H1 (cell line): Measurements from ENCODE around the gene NPM1. TPM values are rescaled to one million over a fixed set of nuclear protein-coding genes. Genes with fewer than 3 reads are reported as not detected.

Experiments
- CTCF ChIA-PET: fragments of 300-600 bp; sonication (Branson Sonifier 250); formaldehyde crosslinking; loops from one replicate; lab custom pipeline; 2021; ENCODE audit not compliant: partially characterized antibody; lab: Charles Lee
- POLR2A ChIA-PET: fragments of 300-600 bp; sonication (Branson Sonifier 250); formaldehyde crosslinking; loops from one replicate; lab custom pipeline; 2021; ENCODE audit warnings: inconsistent platforms; ENCODE audit not compliant: partially characterized antibody; lab: Charles Lee
- DNase-seq, 2 experiments: peaks; one replicate each; pipeline versions ENCODE4 v3.0.0 to v3.0.0-alpha.2; 2010 to 2022; ENCODE audit warnings: low spot score in 2 of 2, low read depth in 1 of 2, mixed read lengths in 1 of 2
- FAIRE-seq: peaks from 2 replicates; lab custom pipeline; 2011; peaks lifted over from hg19 to GRCh38; lab: Jason Lieb, UNC
- H2AFZ ChIP-seq: 2 replicates; pipeline ENCODE4 v1.8.1; 2012; ENCODE audit warnings: low read length, inconsistent platforms
- H2AK5ac ChIP-seq: 2 replicates; pipeline ENCODE4 v1.6.1; 2013; ENCODE audit warnings: low read depth, low read length
- H2BK120ac ChIP-seq: replicated peaks from 2 replicates; pipeline ENCODE3; 2013; ENCODE audit warnings: low read depth, low read length, inconsistent platforms
- H2BK12ac ChIP-seq: 2 replicates; pipeline ENCODE4 v1.6.1; 2013; ENCODE audit warnings: low read depth, low read length
- H2BK15ac ChIP-seq: 2 replicates; pipeline ENCODE4 v1.6.1; 2013; ENCODE audit warnings: low read length
- H2BK20ac ChIP-seq: 2 replicates; pipeline ENCODE4 v1.6.1; 2013; ENCODE audit warnings: low read length
- H2BK5ac ChIP-seq: 2 replicates; pipeline ENCODE4 v1.6.1; 2013; ENCODE audit warnings: low read depth, low read length
- H3K14ac ChIP-seq: 2 replicates; pipeline ENCODE4 v1.6.1; 2013; ENCODE audit warnings: inconsistent platforms; ENCODE audit not compliant: insufficient read length
- H3K18ac ChIP-seq: 2 replicates; pipeline ENCODE4 v1.6.1; 2013; ENCODE audit warnings: low read length; ENCODE audit errors: extremely low read depth
- H3K23ac ChIP-seq: 2 replicates; pipeline ENCODE4 v1.6.1; 2013; ENCODE audit warnings: inconsistent platforms; ENCODE audit not compliant: insufficient read length
- H3K23me2 ChIP-seq: 2 replicates; pipeline ENCODE4 v1.6.1; 2013; ENCODE audit warnings: low read depth, low read length
- H3K27ac ChIP-seq: 2 replicates; pipeline ENCODE4 v1.6.1; 2011; ENCODE audit warnings: low read depth, low read length, inconsistent platforms
- H3K27me3 ChIP-seq, 4 experiments: replicated peaks in 1 of 4; 1 replicate in 1 of 4; 2 replicates in 3 of 4; pipeline versions ENCODE4 v1.6.1 to v1.8.1; 2011 to 2013; ENCODE audit warnings: low read length in 3 of 4, mild to moderate bottlenecking in 3 of 4, inconsistent platforms in 2 of 4, mixed read lengths in 2 of 4, moderate library complexity in 1 of 4; ENCODE audit not compliant: control insufficient read depth in 3 of 4, insufficient read depth in 3 of 4; ENCODE audit errors: extremely low read depth in 1 of 4
- H3K36me3 ChIP-seq, 4 experiments: 2 replicates each; pipeline versions ENCODE4 v1.6.1 to v1.8.1; 2011 to 2013; ENCODE audit warnings: mild to moderate bottlenecking in 4 of 4, low read length in 3 of 4, moderate library complexity in 2 of 4, control low read depth in 1 of 4, inconsistent platforms in 1 of 4; ENCODE audit not compliant: insufficient read depth in 4 of 4, control insufficient read depth in 2 of 4
- H3K4ac ChIP-seq: replicated peaks from 2 replicates; pipeline ENCODE3; 2013; ENCODE audit warnings: low read length, low read depth, mixed read lengths, inconsistent platforms; ENCODE audit not compliant: insufficient read length
- H3K4me1 ChIP-seq, 4 experiments: replicated peaks in 1 of 4; 1 replicate in 1 of 4; 2 replicates in 3 of 4; pipeline versions ENCODE4 v1.6.1 to v1.8.1; 2011 to 2013; ENCODE audit warnings: low read length in 3 of 4, inconsistent platforms in 2 of 4, mixed read lengths in 1 of 4; ENCODE audit not compliant: insufficient read depth in 4 of 4, control insufficient read depth in 3 of 4
- H3K4me2 ChIP-seq, 2 experiments: 2 replicates each; pipeline versions ENCODE4 v1.6.1 to v1.8.1; 2011 to 2013; ENCODE audit warnings: low read depth in 2 of 2, low read length in 2 of 2, control low read depth in 1 of 2, inconsistent platforms in 1 of 2, mild to moderate bottlenecking in 1 of 2; ENCODE audit not compliant: insufficient read depth in 1 of 2
- H3K4me3 ChIP-seq, 4 experiments: fragments of 200-600, 300-600 bp in 1 of 4; sonication (generic), shearing (Covaris generic), sonication (Bioruptor Twin) in 1 of 4; 2 replicates each; pipeline versions ENCODE4 v1.5.1 to v1.8.1; 2011 to 2016; ENCODE audit warnings: low read length in 4 of 4, low read depth in 3 of 4, control low read depth in 2 of 4, inconsistent platforms in 2 of 4, mild to moderate bottlenecking in 2 of 4, mixed read lengths in 1 of 4, moderate library complexity in 1 of 4; ENCODE audit not compliant: insufficient read depth in 2 of 4; ENCODE audit errors: extremely low read depth in 1 of 4
- H3K56ac ChIP-seq: replicated peaks from 2 replicates; pipeline ENCODE3; 2013; ENCODE audit warnings: low read depth, mild to moderate bottlenecking, mixed read lengths, low read length, inconsistent platforms; ENCODE audit not compliant: insufficient read length
- H3K79me1 ChIP-seq: 2 replicates; pipeline ENCODE4 v1.6.1; 2013; ENCODE audit warnings: low read depth, low read length, control low read depth
- H3K79me2 ChIP-seq, 2 experiments: 2 replicates each; pipeline versions ENCODE4 v1.6.1 to v1.8.1; 2012 to 2013; ENCODE audit warnings: low read length in 2 of 2, mild to moderate bottlenecking in 2 of 2, inconsistent platforms in 1 of 2; ENCODE audit not compliant: insufficient read depth in 2 of 2, control insufficient read depth in 1 of 2
- H3K9ac ChIP-seq, 4 experiments: replicated peaks in 1 of 4; 1 replicate in 1 of 4; 2 replicates in 3 of 4; pipeline versions ENCODE4 v1.6.1 to v1.8.1; 2011 to 2013; ENCODE audit warnings: low read depth in 3 of 4, low read length in 3 of 4, control low read depth in 2 of 4, mild to moderate bottlenecking in 2 of 4, moderate library complexity in 2 of 4, inconsistent platforms in 1 of 4; ENCODE audit errors: extremely low read depth in 1 of 4
- H3K9me3 ChIP-seq, 2 experiments: 2 replicates each; pipeline versions ENCODE4 v1.6.1 to v1.8.1; 2012 to 2013; ENCODE audit warnings: mild to moderate bottlenecking in 2 of 2, moderate library complexity in 2 of 2, control low read depth in 1 of 2, inconsistent platforms in 1 of 2, low read depth in 1 of 2, low read length in 1 of 2, mixed read lengths in 1 of 2; ENCODE audit not compliant: insufficient read depth in 2 of 2
- H4K20me1 ChIP-seq, 2 experiments: replicated peaks in 1 of 2; 2 replicates each; pipeline versions ENCODE3 to v1.8.1; 2011 to 2013; ENCODE audit warnings: inconsistent platforms in 2 of 2, low read length in 2 of 2, mild to moderate bottlenecking in 1 of 2; ENCODE audit not compliant: insufficient read depth in 2 of 2, control insufficient read depth in 1 of 2
- H4K5ac ChIP-seq: 2 replicates; pipeline ENCODE4 v1.6.1; 2013; ENCODE audit warnings: low read length, low read depth, mixed read lengths, inconsistent platforms; ENCODE audit not compliant: insufficient read length
- H4K8ac ChIP-seq: 2 replicates; pipeline ENCODE4 v1.8.0; 2013; ENCODE audit warnings: mild to moderate bottlenecking, moderate library complexity, low read length, inconsistent platforms; ENCODE audit not compliant: insufficient read depth; ENCODE audit errors: extremely low read depth
- H4K91ac ChIP-seq: replicated peaks from 2 replicates; pipeline ENCODE3; 2013; ENCODE audit warnings: low read length, mixed read lengths, inconsistent platforms; ENCODE audit not compliant: insufficient read length
- BACH1 ChIP-seq: IDR thresholded peaks from 2 replicates; pipeline ENCODE4 v1.6.1; 2012; ENCODE audit warnings: low read length, improper control_type of control experiment
- CHD1 ChIP-seq: IDR thresholded peaks from 2 replicates; pipeline ENCODE4 v1.6.1; 2012; ENCODE audit warnings: low read depth, low read length, improper control_type of control experiment
- HDAC2 ChIP-seq, 2 experiments: fragments of 300-600 bp in 1 of 2; sonication (generic) in 1 of 2; IDR thresholded peaks; 2 replicates each; pipeline ENCODE4 v1.6.1; 2011 to 2012; ENCODE audit warnings: low read depth in 2 of 2, low read length in 2 of 2, mild to moderate bottlenecking in 2 of 2, moderate library complexity in 2 of 2, borderline replicate concordance in 1 of 2, inconsistent platforms in 1 of 2
- KDM5A ChIP-seq: fragments of 200-600 bp; IDR thresholded peaks from 2 replicates; pipeline ENCODE4 v1.7.1; 2012; ENCODE audit warnings: mild to moderate bottlenecking, low read length, inconsistent platforms, mixed read lengths
- PHF8 ChIP-seq: fragments of 200-600 bp; sonication (generic); conservative IDR thresholded peaks from 2 replicates; pipeline ENCODE4 v1.7.1; 2012; ENCODE audit warnings: low read depth, mild to moderate bottlenecking, inconsistent platforms, low read length, moderate library complexity
- POU5F1 ChIP-seq: IDR thresholded peaks from 2 replicates; pipeline ENCODE4 v1.6.1; 2011; ENCODE audit warnings: low read depth, mild to moderate bottlenecking, low read length, moderate library complexity
- SP1 ChIP-seq: IDR thresholded peaks from 2 replicates; pipeline ENCODE4 v1.6.1; 2011; ENCODE audit warnings: low read depth, low read length
- TBP ChIP-seq: IDR thresholded peaks from 2 replicates; pipeline ENCODE4 v1.6.1; 2011; ENCODE audit warnings: low read depth, low read length, improper control_type of control experiment
- YY1 ChIP-seq: IDR thresholded peaks from 2 replicates; pipeline ENCODE4 v1.6.1; 2011; ENCODE audit warnings: low read depth, mild to moderate bottlenecking, low read length
- WGBS, 2 experiments: shearing (Covaris generic) in 1 of 2; methylation state at CpG; one replicate each; pipeline versions ENCODE4 v1.1.6 to v1.1.7; 2013 to 2015; ENCODE audit warnings: low lambda C conversion rate in 2 of 2, mixed read lengths in 2 of 2, inconsistent platforms in 1 of 2, low coverage in 1 of 2, missing lambda C conversion rate in 1 of 2; ENCODE audit not compliant: insufficient replicate concordance in 2 of 2, insufficient coverage in 1 of 2, insufficient read length in 1 of 2; ENCODE audit errors: extremely low coverage in 1 of 2, missing lambda C conversion rate in 1 of 2; 5-methylcytosine and 5-hydroxymethylcytosine counted together
- polyA plus RNA-seq, 7 experiments: library from polyadenylated mRNA; depleted of rRNA in 3 of 7; stranded (reverse) in 5 of 7; unstranded in 2 of 7; fragments of >200 nt in 5 of 7; fragments of 200-250 nt in 2 of 7; gene quantifications; 1 replicate in 5 of 7; 2 replicates in 1 of 7; 4 replicates in 1 of 7; pipeline versions ENCODE4 v1.2.1 to v1.2.3, GENCODE V29; 2011 to 2013; ENCODE audit warnings: missing spikeins in 2 of 7, mixed read lengths in 2 of 7
- total RNA-seq: library from RNA; stranded (reverse); fragmentation: NEBNext Ultra II Directional; extraction: Animal tissue kit (Norgen Biotek cat#: 25700); gene quantifications from 2 replicates; pipeline ENCODE4 v1.2.1, GENCODE V29; 2021
- TF ChIP-seq, protein P1 (sequence below): IDR thresholded peaks from 2 replicates; pipeline ENCODE4 v1.6.1; 2012; ENCODE audit warnings: inconsistent platforms

The NPM1 gene
- total and polyA plus RNA-seq, 2 of the 8 experiments (the other 6 are each of a cell fraction or from before 2014, with no cell fraction given): 2,182 to 4,042 TPM

DNA sequence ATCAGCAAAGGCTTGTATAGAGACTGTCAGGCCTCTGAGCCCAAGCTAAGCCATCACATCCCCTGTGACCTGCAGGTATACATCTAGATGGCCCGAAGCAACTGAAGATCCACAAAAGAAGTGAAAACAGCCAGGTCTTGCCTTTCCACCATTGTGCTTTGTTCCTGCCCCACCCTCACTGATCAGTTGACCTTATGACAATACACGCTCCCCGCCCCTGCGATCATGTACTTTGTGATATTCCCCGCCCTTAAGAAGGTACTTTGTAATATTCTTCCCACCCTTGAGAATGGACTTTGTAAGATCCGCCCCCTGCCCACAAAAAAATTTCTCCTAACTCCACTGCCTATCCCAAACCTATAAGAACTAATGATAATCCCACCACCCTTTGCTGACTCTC is 18.6 kb upstream of the NPM1 start:
- Histone ChIP-seq H2BK120ac (no peak overlapping the region), H2AK5ac (no peak overlapping the region), H3K36me3 (no peaks in the 10 kb centered on the region), H3K56ac (no peak overlapping the region), H3K4ac (no peak overlapping the region), H2BK20ac (no peak overlapping the region), H2BK15ac (no peak overlapping the region), H2AFZ (0 out of 2 replicates have a peak overlapping the region, but pooled peaks have one; percentile 44), H3K4me3 (no peak overlapping the region), H3K23me2 (no peaks in the 10 kb centered on the region), H2BK12ac (no peak overlapping the region), H3K4me2 (no peak overlapping the region), H4K8ac (no peak overlapping the region), H3K9me3 (no peaks in the 10 kb centered on the region), H3K4me1 (no peaks in the 10 kb centered on the region), H3K18ac (no peak overlapping the region), H3K27me3 (no peaks in the 10 kb centered on the region), H4K20me1 (no peaks in the 10 kb centered on the region), H3K27ac (no peak overlapping the region), H3K79me1 (0 out of 2 replicates have a peak, but pooled peaks cover 2% of the 10 kb centered on the region), H3K9ac (0 out of 7 replicates have a peak overlapping the region, but pooled peaks of 1 of the 4 experiments have one; percentile 43), H3K79me2 (no peaks in the 10 kb centered on the region), H4K91ac (no peak overlapping the region), H2BK5ac (no peak overlapping the region), H3K14ac (no peak overlapping the region), H4K5ac (no peak overlapping the region), H3K23ac (no peak overlapping the region)
- POLR2A ChIA-PET: interaction anchor here (1.8 to 10.9 kb wide), 3 partner anchors 10 to 24 kb away, joined by 3 to 105 read pairs (median 14); partner anchors contain the start of gene NPM1
- CTCF ChIA-PET: interaction anchor here (0.6 kb wide), 3 partner anchors 13 to 109 kb away, joined by 3 read pairs; no protein-coding TSS in a partner anchor
- 98% methylated on average over 6 of the region's 6 CpGs; no CpG with 5 or more reads in 1 of the 2 experiments for WGBS, 2 experiments
- FAIRE-seq (no peak), DNase-seq (no peak)
- TF ChIP-seq, protein P1, sequence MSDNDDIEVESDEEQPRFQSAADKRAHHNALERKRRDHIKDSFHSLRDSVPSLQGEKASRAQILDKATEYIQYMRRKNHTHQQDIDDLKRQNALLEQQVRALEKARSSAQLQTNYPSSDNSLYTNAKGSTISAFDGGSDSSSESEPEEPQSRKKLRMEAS: no peak
- TF ChIP-seq TBP (no peak), KDM5A (no peak), BACH1 (no peak), CHD1 (no peak), PHF8 (no peak), POU5F1 (no peak), HDAC2 (IDR thresholded peaks at IDR 0.05; ENCODE audit: borderline replicate concordance in 1 of 2, low read depth in 2 of 2, low read length in 2 of 2) (no peak), SP1 (no peak), YY1 (no peak)
